DND-41 (cell line): ENCODE results near the gene SCAMP1.

Source experiments
- ATAC-seq: fragments of 200-7000 bp; cut with Tn5 transposase; 3 replicates; pipeline ENCODE4 v1.9.1; 2021; ENCODE audit warnings: low read depth; ENCODE audit not compliant: insufficient read depth
- DNase-seq: peaks from one replicate; pipeline ENCODE4 v3.0.0-alpha.2; 2020
- H2AFZ ChIP-seq: 2 replicates; pipeline ENCODE4 v1.6.0; 2012; ENCODE audit warnings: low read depth, low read length
- H3K27ac ChIP-seq: 2 replicates; pipeline ENCODE4 v1.5.1; 2012; ENCODE audit warnings: low read length, inconsistent platforms
- H3K27me3 ChIP-seq: fragments of 200-600 bp; sonication (generic); 2 replicates; pipeline ENCODE4 v1.6.0; 2012; ENCODE audit warnings: low read length, mild to moderate bottlenecking, inconsistent platforms; ENCODE audit not compliant: insufficient read depth, poor library complexity
- H3K36me3 ChIP-seq: 2 replicates; pipeline ENCODE4 v1.5.1; 2012; ENCODE audit warnings: low read length, inconsistent platforms; ENCODE audit not compliant: insufficient read depth
- H3K4me1 ChIP-seq: 2 replicates; pipeline ENCODE4 v1.5.1; 2012; ENCODE audit warnings: mild to moderate bottlenecking, low read length; ENCODE audit not compliant: insufficient read depth
- H3K4me2 ChIP-seq: 2 replicates; pipeline ENCODE4 v1.6.0; 2012; ENCODE audit warnings: mild to moderate bottlenecking, moderate library complexity, low read length, inconsistent platforms; ENCODE audit not compliant: insufficient read depth
- H3K4me3 ChIP-seq, 2 experiments: fragments of 200-600 bp in 1 of 2; shearing (Covaris generic) in 1 of 2; 2 replicates each; pipeline ENCODE4 v1.5.1; 2012 to 2016; ENCODE audit warnings: inconsistent platforms in 2 of 2, low read length in 2 of 2, mild to moderate bottlenecking in 2 of 2, low read depth in 1 of 2, moderate library complexity in 1 of 2
- H3K79me2 ChIP-seq: 2 replicates; pipeline ENCODE4 v1.6.0; 2012; ENCODE audit warnings: low read length, inconsistent platforms; ENCODE audit not compliant: insufficient read depth
- H3K9ac ChIP-seq: 2 replicates; pipeline ENCODE4 v1.6.0; 2012; ENCODE audit warnings: low read depth, mild to moderate bottlenecking, inconsistent platforms, low read length, moderate library complexity
- H3K9me3 ChIP-seq: 2 replicates; pipeline ENCODE4 v1.5.1; 2012; ENCODE audit warnings: low read length, moderate library complexity, mild to moderate bottlenecking, inconsistent platforms; ENCODE audit not compliant: insufficient read depth, severe bottlenecking
- H4K20me1 ChIP-seq: 2 replicates; pipeline ENCODE4 v1.6.0; 2012; ENCODE audit warnings: low read length; ENCODE audit not compliant: insufficient read depth
- CTCF ChIP-seq: IDR thresholded peaks from 2 replicates; pipeline ENCODE4 v1.5.1; 2012; ENCODE audit warnings: borderline replicate concordance, low read length, moderate library complexity, mild to moderate bottlenecking; ENCODE audit not compliant: poor library complexity, severe bottlenecking; ENCODE audit errors: extremely low read depth
- EZH2 ChIP-seq: IDR thresholded peaks from 3 replicates; pipeline ENCODE4 v1.6.1; 2012; ENCODE audit warnings: borderline replicate concordance, low read depth, mild to moderate bottlenecking, moderate library complexity, low read length, inconsistent platforms; ENCODE audit not compliant: severe bottlenecking

The SCAMP1 gene

GRCh38 chr5:78335976-78336375, 24.4 kb upstream of the SCAMP1 start:
- Histone ChIP-seq H3K4me2 (no peak overlapping the region), H3K36me3 (no peaks in the 10 kb centered on the region), H3K27me3 (no peaks in the 10 kb centered on the region), H4K20me1 (no peaks in the 10 kb centered on the region), H3K9ac (no peak overlapping the region), H2AFZ (no peak overlapping the region), H3K79me2 (no peaks in the 10 kb centered on the region), H3K4me3 (no peak overlapping the region), H3K4me1 (no peaks in the 10 kb centered on the region), H3K27ac (no peak overlapping the region), H3K9me3 (peaks cover 8% of the 10 kb centered on the region)
- no peak for ATAC-seq
- TF ChIP-seq EZH2 (no peak), CTCF (no peak)
- no peak for DNase-seq

- TF ChIP-seq CTCF: no peak
- TF ChIP-seq EZH2: no peak
- H3K27me3 ChIP-seq: no peaks in the 10 kb centered on the region
- no peaks in the 10 kb centered on the region for H3K36me3 ChIP-seq
- H3K9ac ChIP-seq: no peak overlapping the region
- no peak overlapping the region for H2AFZ ChIP-seq
- H3K4me1 ChIP-seq: no peaks in the 10 kb centered on the region
- no peak overlapping the region for H3K27ac ChIP-seq
- H3K79me2 ChIP-seq: no peaks in the 10 kb centered on the region
- no peak for ATAC-seq
- peaks cover 8% of the 10 kb centered on the region for H3K9me3 ChIP-seq
- no peak for DNase-seq
- no peak overlapping the region for H3K4me2 ChIP-seq
- H3K4me3 ChIP-seq: no peak overlapping the region
- no peaks in the 10 kb centered on the region for H4K20me1 ChIP-seq
Measured at GRCh38 chr5:78336698-78337097, 23.7 kb upstream of the SCAMP1 start.

GRCh38 chr5:78339617-78340436, 20.6 kb upstream of the SCAMP1 start:
- H3K4me1 ChIP-seq: no peaks in the 10 kb centered on the region
- H2AFZ ChIP-seq: no peak overlapping the region
- no peak overlapping the region for H3K9ac ChIP-seq
- H3K4me2 ChIP-seq: no peak overlapping the region
- H3K27me3 ChIP-seq: no peaks in the 10 kb centered on the region
- DNase-seq (no peak), ATAC-seq (no peak)
- H3K36me3 ChIP-seq: no peaks in the 10 kb centered on the region
- no peak overlapping the region for H3K27ac ChIP-seq
- H4K20me1 ChIP-seq: no peaks in the 10 kb centered on the region
- TF ChIP-seq EZH2: no peak
- peaks cover 8% of the 10 kb centered on the region for H3K9me3 ChIP-seq
- no peaks in the 10 kb centered on the region for H3K79me2 ChIP-seq
- H3K4me3 ChIP-seq: no peak overlapping the region

GRCh38 chr5:78341440-78341839, 19.0 kb upstream of the SCAMP1 start:
- TF ChIP-seq CTCF (no peak), EZH2 (no peak)
- Histone ChIP-seq H3K9ac (no peak overlapping the region), H3K4me3 (no peak overlapping the region), H2AFZ (no peak overlapping the region), H3K4me1 (no peaks in the 10 kb centered on the region; the same call in 1 of the 2 replicates), H3K79me2 (no peaks in the 10 kb centered on the region), H3K27ac (no peak overlapping the region), H3K27me3 (no peaks in the 10 kb centered on the region), H4K20me1 (no peaks in the 10 kb centered on the region), H3K36me3 (no peaks in the 10 kb centered on the region), H3K4me2 (no peak overlapping the region), H3K9me3 (peaks cover 8% of the 10 kb centered on the region)
- DNase-seq (no peak), ATAC-seq (no peak)
